Brain microvascular endothelial cell (primary cell): Measurements from ENCODE around the gene SHROOM3.
"Not testable (repeated sequence)": the region's sequence is repeated elsewhere in the genome, so short reads cannot be mapped to it uniquely, and the experiment has no call there.

Experiments used
- DNase-seq: peaks from one replicate; pipeline ENCODE4 v3.0.0-alpha.2; 2020
- H3K27ac ChIP-seq: fragments of 250-450 bp; sonication (Bioruptor Pico); 2 replicates; pipeline ENCODE4 v1.5.1; 2020; ENCODE audit warnings: mild to moderate bottlenecking, moderate library complexity
- H3K27me3 ChIP-seq: fragments of 250-450 bp; sonication (Bioruptor Pico); replicated peaks from 2 replicates; pipeline ENCODE4 v1.5.1; 2020; ENCODE audit warnings: mild to moderate bottlenecking
- H3K36me3 ChIP-seq: fragments of 250-450 bp; sonication (Bioruptor Pico); replicated peaks from 2 replicates; pipeline ENCODE4 v1.5.1; 2020; ENCODE audit warnings: mild to moderate bottlenecking
- H3K4me3 ChIP-seq: 2 replicates; pipeline ENCODE4 v1.5.1; 2011; ENCODE audit warnings: low read depth, mild to moderate bottlenecking, control low read depth, low read length, moderate library complexity
- CTCF ChIP-seq: IDR thresholded peaks from 2 replicates; pipeline ENCODE4 v1.5.1; 2011; ENCODE audit warnings: low read depth, mild to moderate bottlenecking, moderate library complexity, low read length, control low read depth, inconsistent platforms; ENCODE audit errors: missing control alignments
- in situ Hi-C: cut with HindIII; loops from 2 replicates; pipeline ENCODE4 v1.10.0; 2017; ENCODE audit warnings: low sequenced_read_pairs, low pct_ligation_motif_present

The SHROOM3 gene

GRCh38 chr4:76606645-76607265 lies 171.7 kb downstream of the SHROOM3 start:
- in situ Hi-C loops, result no loop called here
- H3K36me3 ChIP-seq, result no peaks in the 10 kb centered on the region
- H3K27ac ChIP-seq, result no peak overlapping the region

GRCh38 chr4:76607266-76607799 lies 172.3 kb downstream of the SHROOM3 start:
- H3K27me3 ChIP-seq, result no peaks in the 10 kb centered on the region
- no peak for TF ChIP-seq CTCF
- no peak for DNase-seq
- no peaks in the 10 kb centered on the region for H3K36me3 ChIP-seq
- in situ Hi-C loops, result no loop called here
- H3K4me3 ChIP-seq, result no peak overlapping the region
- no peak overlapping the region for H3K27ac ChIP-seq

More at GRCh38 chr4:76606645-76607265, 171.7 kb downstream of the SHROOM3 start:
- Histone ChIP-seq H3K27me3 (no peaks in the 10 kb centered on the region), H3K4me3 (no peak overlapping the region)
- no peak for TF ChIP-seq CTCF
- no peak for DNase-seq

GRCh38 chr4:76607846-76608245 lies 172.8 kb downstream of the SHROOM3 start:
- in situ Hi-C loops, result no loop called here
- H3K27ac ChIP-seq, result no peak overlapping the region
- H3K36me3 ChIP-seq, result no peaks in the 10 kb centered on the region
- no peak for DNase-seq
- no peak for TF ChIP-seq CTCF
- H3K27me3 ChIP-seq, result no peaks in the 10 kb centered on the region
- no peak overlapping the region for H3K4me3 ChIP-seq

- H3K36me3 ChIP-seq, H3K27ac ChIP-seq, H3K4me3 ChIP-seq, in situ Hi-C loops, DNase-seq, H3K27me3 ChIP-seq: not testable (repeated sequence)
Measured at GRCh38 chr4:76608549-76608948, 173.5 kb downstream of the SHROOM3 start.

- H3K27ac ChIP-seq, result peak overlapping the region; percentile 40
- no peak for DNase-seq
- no peaks in the 10 kb centered on the region for H3K36me3 ChIP-seq
- no peak for TF ChIP-seq CTCF
- no peak overlapping the region for H3K4me3 ChIP-seq
- H3K27me3 ChIP-seq, result no peaks in the 10 kb centered on the region
- in situ Hi-C loops, result no loop called here
Measured at GRCh38 chr4:76610751-76611547, 175.9 kb downstream of the SHROOM3 start.

GRCh38 chr4:76611616-76612207 lies 176.7 kb downstream of the SHROOM3 start:
- in situ Hi-C loops, result no loop called here
- H3K36me3 ChIP-seq, result no peaks in the 10 kb centered on the region
- H3K4me3 ChIP-seq, result no peak overlapping the region
- no peak for TF ChIP-seq CTCF
- DNase-seq, result no peak
- no peaks in the 10 kb centered on the region for H3K27me3 ChIP-seq
- peak overlapping the region; percentile 40 for H3K27ac ChIP-seq
